Mesothelial cell of epicardium (in vitro differentiated cells): ENCODE measurements around the gene CREB3L2. TPM values are rescaled to one million over a fixed set of nuclear protein-coding genes. Genes with fewer than 3 reads are reported as not detected.

ENCODE experiments used
- DNase-seq, 2 experiments: peaks; one replicate each; pipeline ENCODE4 v3.0.0; 2021; ENCODE audit warnings: low spot score in 2 of 2; ENCODE audit not compliant: unreplicated experiment in 2 of 2
- H3K27ac Mint-ChIP-seq: 2 replicates; pipeline ENCODE4 v1.8.0; 2021; ENCODE audit warnings: mixed read lengths
- H3K27me3 Mint-ChIP-seq: 2 replicates; pipeline ENCODE4 v1.8.0; 2021; ENCODE audit warnings: low read depth, mixed read lengths
- H3K36me3 Mint-ChIP-seq: 2 replicates; pipeline ENCODE4 v1.8.0; 2021; ENCODE audit warnings: mixed read lengths
- H3K4me1 Mint-ChIP-seq: 2 replicates; pipeline ENCODE4 v1.8.0; 2021; ENCODE audit warnings: mixed read lengths
- H3K4me3 Mint-ChIP-seq: 2 replicates; pipeline ENCODE4 v1.8.0; 2021; ENCODE audit warnings: mild to moderate bottlenecking, moderate library complexity, mixed read lengths
- H3K9me3 Mint-ChIP-seq: 2 replicates; pipeline ENCODE4 v1.8.0; 2021; ENCODE audit warnings: mixed read lengths
- total RNA-seq: library from RNA; stranded (reverse); gene quantifications from 3 replicates; pipeline ENCODE4 v1.2.1, GENCODE V29; 2021
- TF ChIP-seq, protein P1 (sequence below): fragments of 200-600 bp; sonication (generic); IDR thresholded peaks from one replicate; pipeline ENCODE4 v1.5.0; 2021; ENCODE audit warnings: antibody characterized with exemption; ENCODE audit not compliant: unreplicated experiment

Gene CREB3L2
- total RNA-seq, 1 donor from 2014 or later, result 80.4 TPM

DNA sequence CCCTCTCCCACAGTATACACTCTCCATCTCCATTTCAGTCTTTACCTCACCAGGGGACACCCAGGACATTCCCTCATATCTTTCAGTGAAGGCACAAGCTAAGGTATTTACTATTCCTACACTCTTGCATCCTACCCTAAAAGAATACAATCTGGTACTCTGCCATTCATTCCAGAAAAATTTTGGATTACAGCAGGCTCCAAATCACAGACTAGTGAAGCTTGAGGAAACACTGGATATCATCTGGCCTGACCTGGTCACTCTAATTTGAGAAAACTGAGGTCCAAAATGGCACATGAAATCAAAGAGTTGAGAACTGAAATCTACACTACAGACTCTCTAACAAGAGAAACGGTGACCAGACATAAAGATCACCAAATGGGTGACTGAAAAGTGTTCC, 61.7 kb downstream of the CREB3L2 start:
- Mint-ChIP-seq H3K9me3 (no peaks in the 10 kb centered on the region), H3K4me1 (peaks cover 62% of the 10 kb centered on the region), H3K27me3 (no peaks in the 10 kb centered on the region), H3K27ac (peak overlapping the region; percentile 92), H3K36me3 (no peaks in the 10 kb centered on the region), H3K4me3 (no peak overlapping the region)
- TF ChIP-seq, protein P1, sequence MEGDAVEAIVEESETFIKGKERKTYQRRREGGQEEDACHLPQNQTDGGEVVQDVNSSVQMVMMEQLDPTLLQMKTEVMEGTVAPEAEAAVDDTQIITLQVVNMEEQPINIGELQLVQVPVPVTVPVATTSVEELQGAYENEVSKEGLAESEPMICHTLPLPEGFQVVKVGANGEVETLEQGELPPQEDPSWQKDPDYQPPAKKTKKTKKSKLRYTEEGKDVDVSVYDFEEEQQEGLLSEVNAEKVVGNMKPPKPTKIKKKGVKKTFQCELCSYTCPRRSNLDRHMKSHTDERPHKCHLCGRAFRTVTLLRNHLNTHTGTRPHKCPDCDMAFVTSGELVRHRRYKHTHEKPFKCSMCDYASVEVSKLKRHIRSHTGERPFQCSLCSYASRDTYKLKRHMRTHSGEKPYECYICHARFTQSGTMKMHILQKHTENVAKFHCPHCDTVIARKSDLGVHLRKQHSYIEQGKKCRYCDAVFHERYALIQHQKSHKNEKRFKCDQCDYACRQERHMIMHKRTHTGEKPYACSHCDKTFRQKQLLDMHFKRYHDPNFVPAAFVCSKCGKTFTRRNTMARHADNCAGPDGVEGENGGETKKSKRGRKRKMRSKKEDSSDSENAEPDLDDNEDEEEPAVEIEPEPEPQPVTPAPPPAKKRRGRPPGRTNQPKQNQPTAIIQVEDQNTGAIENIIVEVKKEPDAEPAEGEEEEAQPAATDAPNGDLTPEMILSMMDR, result no peak
- no peak for DNase-seq

DNA sequence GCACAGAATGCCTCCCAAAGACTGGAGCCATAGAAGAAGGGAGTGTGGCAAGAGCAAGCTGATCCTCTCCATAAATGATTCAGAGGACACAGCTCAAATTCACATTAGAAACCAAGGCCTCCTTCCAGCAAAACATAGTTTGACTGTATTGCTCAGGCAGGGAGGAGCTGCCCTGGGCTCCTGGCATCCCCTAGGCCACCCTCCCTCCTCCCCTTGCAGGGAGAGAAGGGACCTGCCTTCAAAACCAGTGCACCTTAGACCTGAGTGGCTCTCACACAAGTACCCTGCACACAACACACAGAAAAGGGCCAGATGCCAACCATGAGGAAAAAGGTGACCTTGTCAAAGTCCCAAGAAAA, 64.7 kb downstream of the CREB3L2 start:
- TF ChIP-seq, protein P1, result no peak
- Mint-ChIP-seq H3K9me3 (no peaks in the 10 kb centered on the region), H3K27ac (peak overlapping the region; percentile 89), H3K4me3 (no peak overlapping the region), H3K27me3 (no peaks in the 10 kb centered on the region), H3K36me3 (no peaks in the 10 kb centered on the region), H3K4me1 (peaks cover 75% of the 10 kb centered on the region)
- DNase-seq, result no peak

DNA sequence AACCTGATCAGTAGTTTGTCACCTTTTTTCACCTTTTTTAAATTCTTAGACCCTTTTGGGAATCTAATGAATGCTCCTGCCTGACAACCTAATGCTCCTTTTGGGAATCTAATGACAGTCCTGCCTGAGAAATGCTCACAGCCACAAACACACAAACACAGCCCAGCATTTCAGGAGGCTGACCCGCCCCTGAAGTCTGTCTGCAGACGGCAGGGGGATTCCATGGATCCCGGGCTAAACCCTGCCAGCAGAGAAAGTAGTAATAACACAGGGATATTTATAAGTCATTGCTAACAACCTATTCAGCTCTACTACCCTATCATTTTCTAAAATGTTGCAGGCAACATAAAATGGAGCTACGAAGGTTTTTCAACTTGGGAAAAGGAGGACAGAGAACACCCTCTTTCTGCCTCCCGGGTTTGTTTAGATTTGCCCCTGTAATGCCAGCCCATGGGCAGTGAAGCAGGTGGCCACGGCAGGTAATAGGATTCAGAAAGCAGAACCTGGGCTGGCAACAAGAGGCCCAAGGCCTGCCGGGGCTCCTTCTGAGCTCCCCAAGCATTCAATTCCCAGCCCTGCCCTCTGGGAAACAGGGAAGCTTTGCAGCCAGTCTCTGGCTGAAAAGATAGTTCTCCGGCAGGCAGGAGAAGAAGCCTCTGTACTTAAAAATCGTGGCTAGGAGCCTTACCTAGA, 65.2 kb downstream of the CREB3L2 start:
- H3K4me1 Mint-ChIP-seq, result peaks cover 73% of the 10 kb centered on the region
- H3K27ac Mint-ChIP-seq, result peak overlapping the region; percentile 89

DNA sequence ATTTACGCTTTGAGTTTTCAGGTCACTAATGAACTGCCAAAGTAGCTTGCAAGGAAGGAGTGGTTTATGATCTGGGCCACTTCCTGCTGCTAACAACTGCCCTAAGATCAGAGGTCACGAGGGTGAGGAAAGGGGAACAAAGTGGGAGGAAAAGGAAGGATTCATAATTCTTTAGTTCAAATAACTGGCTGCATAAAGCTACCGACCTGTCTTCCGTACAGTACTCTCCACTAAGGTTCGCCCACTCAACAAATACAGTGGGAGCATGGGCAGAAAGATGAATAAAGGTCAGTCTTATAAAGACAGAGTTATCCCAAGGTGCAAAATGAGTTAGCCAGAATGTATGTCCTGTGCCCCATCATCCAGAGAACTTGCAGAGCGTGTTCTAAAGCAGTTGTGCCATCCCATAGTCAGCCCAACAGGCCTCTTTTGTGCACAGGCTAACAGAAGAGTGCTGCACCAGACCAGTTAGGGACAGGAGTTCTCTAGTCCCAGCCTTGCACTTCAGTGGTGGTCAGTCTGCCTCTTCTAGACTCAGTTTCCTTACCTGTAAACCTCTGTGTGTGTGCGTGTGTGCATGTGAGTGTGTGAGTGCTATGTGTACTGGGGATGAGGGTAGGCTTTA, 65.9 kb downstream of the CREB3L2 start:
- H3K9me3 Mint-ChIP-seq, result no peaks in the 10 kb centered on the region
- TF ChIP-seq, protein P1, result no peak
- H3K27me3 Mint-ChIP-seq, result no peaks in the 10 kb centered on the region
- H3K4me1 Mint-ChIP-seq, result peaks cover 66% of the 10 kb centered on the region
- no peak for DNase-seq
- no peaks in the 10 kb centered on the region for H3K36me3 Mint-ChIP-seq
- H3K4me3 Mint-ChIP-seq, result no peak overlapping the region
- peak overlapping the region; percentile 89 for H3K27ac Mint-ChIP-seq

More for the DNA sequence above, 65.2 kb downstream of the CREB3L2 start:
- H3K36me3 Mint-ChIP-seq, result no peaks in the 10 kb centered on the region
- TF ChIP-seq, protein P1, result no peak
- no peaks in the 10 kb centered on the region for H3K9me3 Mint-ChIP-seq
- H3K4me3 Mint-ChIP-seq, result no peak overlapping the region
- no peak for DNase-seq
- no peaks in the 10 kb centered on the region for H3K27me3 Mint-ChIP-seq

DNA sequence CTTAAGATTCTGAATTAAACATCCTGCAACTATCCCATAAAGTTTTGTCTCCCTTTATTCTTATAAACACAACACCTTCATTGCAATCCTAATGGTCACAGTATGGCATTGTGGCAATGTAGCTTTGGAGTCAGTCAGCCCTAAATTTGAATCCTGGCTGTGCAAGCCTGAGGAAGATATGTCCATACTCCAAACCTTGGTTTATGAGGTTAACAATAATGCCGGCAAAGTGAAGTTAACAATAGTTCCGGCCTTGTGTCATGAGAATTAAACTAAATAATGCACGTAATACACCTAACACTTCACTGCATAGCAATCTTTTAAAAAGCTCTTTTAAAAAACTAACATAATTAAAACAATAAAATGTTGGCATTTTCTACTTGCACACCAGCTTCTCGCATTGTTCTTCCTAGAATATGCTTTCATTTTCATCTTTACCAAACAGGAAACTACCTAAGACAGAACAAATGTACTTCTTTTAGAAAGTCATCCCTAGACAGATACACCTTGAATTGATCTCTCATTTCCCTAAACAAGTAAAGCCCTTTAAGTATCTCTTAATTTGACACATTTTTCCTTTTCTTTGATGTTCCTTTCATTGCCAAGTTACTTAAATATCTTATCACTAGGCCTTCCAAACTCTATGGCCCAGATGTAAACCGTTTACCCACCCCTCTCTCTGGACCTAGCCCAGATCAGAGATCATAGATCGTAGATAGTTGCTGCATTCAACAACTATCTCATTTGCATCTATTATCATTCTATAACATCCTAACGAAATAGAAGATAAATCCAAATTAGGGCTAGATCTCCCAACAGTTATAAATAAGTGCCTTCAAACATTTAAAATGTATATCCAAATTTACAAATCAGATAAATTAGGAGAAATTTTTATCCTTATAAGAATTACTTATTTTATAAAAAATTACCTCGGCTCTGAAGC, 66.7 kb downstream of the CREB3L2 start:
- H3K27me3 Mint-ChIP-seq, result no peaks in the 10 kb centered on the region
- no peak for DNase-seq
- H3K27ac Mint-ChIP-seq, result peak overlapping the region; percentile 60
- H3K4me1 Mint-ChIP-seq, result peaks cover 59% of the 10 kb centered on the region
- no peak overlapping the region for H3K4me3 Mint-ChIP-seq
- H3K9me3 Mint-ChIP-seq, result no peaks in the 10 kb centered on the region
- TF ChIP-seq, protein P1, result no peak
- no peaks in the 10 kb centered on the region for H3K36me3 Mint-ChIP-seq
